Stimulated activated CD4-positive, alpha-beta T cell treated with anti-CD3 and anti-CD28 coated beads, Interleukin-4, amount 100 ng/mL, for 48 hours (primary cell): ENCODE data around the gene SEMA4D.

ENCODE experiments used
- DNase-seq, 2 donors: peaks; one replicate each; pipeline ENCODE4 v3.0.0-alpha.2; 2020; ENCODE audit warnings: low read depth in 2 of 2

The SEMA4D gene

GRCh38 chr9:89317282-89317681, 180.6 kb downstream of the SEMA4D start:
- DNase-seq = no peak

- DNase-seq = no peak
Observed at GRCh38 chr9:89315482-89315881, 182.4 kb downstream of the SEMA4D start.

GRCh38 chr9:89314955-89315354, 183.0 kb downstream of the SEMA4D start:
- DNase-seq = no peak

GRCh38 chr9:89313842-89314241, 184.1 kb downstream of the SEMA4D start:
- DNase-seq = no peak

GRCh38 chr9:89312222-89312571, 185.7 kb downstream of the SEMA4D start:
- DNase-seq = no peak

GRCh38 chr9:89311346-89312221, 186.3 kb downstream of the SEMA4D start:
- DNase-seq = no peak
